ENCODE data around the gene CPPED1.

DNA sequence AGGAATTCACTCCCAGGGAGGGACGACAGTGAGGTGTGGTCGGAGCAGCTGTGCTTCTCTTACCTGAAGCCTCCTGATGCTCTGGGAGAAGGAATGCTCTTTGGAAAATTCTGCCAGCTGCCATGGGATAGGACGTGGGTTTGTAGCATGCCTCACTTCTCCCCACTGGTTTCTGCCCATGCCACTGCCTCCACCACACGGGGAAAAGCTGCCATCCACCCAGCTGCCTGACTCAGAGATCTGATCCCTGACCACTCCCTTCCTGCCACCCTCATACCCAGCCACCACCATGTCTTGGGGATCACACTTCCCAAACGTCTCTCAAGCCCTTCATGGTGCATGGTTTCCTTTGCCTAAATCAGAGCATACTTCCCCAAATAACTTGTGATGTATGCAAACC is 80.0 kb downstream of the CPPED1 start:
- TF ChIP-seq, protein P1, sequence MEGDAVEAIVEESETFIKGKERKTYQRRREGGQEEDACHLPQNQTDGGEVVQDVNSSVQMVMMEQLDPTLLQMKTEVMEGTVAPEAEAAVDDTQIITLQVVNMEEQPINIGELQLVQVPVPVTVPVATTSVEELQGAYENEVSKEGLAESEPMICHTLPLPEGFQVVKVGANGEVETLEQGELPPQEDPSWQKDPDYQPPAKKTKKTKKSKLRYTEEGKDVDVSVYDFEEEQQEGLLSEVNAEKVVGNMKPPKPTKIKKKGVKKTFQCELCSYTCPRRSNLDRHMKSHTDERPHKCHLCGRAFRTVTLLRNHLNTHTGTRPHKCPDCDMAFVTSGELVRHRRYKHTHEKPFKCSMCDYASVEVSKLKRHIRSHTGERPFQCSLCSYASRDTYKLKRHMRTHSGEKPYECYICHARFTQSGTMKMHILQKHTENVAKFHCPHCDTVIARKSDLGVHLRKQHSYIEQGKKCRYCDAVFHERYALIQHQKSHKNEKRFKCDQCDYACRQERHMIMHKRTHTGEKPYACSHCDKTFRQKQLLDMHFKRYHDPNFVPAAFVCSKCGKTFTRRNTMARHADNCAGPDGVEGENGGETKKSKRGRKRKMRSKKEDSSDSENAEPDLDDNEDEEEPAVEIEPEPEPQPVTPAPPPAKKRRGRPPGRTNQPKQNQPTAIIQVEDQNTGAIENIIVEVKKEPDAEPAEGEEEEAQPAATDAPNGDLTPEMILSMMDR (IDR thresholded peaks at IDR 0.05; ENCODE audit: low read depth, low read length, missing input control) = no peak
- no peak for TF ChIP-seq YY1 (IDR thresholded peaks at IDR 0.05)
